DOHH2 (cell line): ENCODE data around the gene BGN.

Experiments used
- H3F3A ChIP-seq: fragments of 200-600 bp; sonication (generic), shearing (Covaris generic); 2 replicates; pipeline ENCODE4 v1.6.0; 2016; ENCODE audit warnings: antibody characterized with exemption, mild to moderate bottlenecking; ENCODE audit not compliant: control insufficient read depth, insufficient read depth
- H3K27ac ChIP-seq: fragments of 200-600 bp; sonication (generic); 2 replicates; pipeline ENCODE4 v1.5.1; 2014; ENCODE audit warnings: low read depth, mild to moderate bottlenecking, low read length, moderate library complexity
- H3K27me3 ChIP-seq: fragments of 200-600 bp; sonication (generic); 2 replicates; pipeline ENCODE4 v1.6.1; 2014; ENCODE audit warnings: mild to moderate bottlenecking, low read length, mixed read lengths; ENCODE audit not compliant: control insufficient read depth
- H3K36me3 ChIP-seq: fragments of 200-600 bp; sonication (generic); 2 replicates; pipeline ENCODE4 v1.6.1; 2014; ENCODE audit warnings: mild to moderate bottlenecking, low read length, moderate library complexity, mixed read lengths; ENCODE audit not compliant: control insufficient read depth
- H3K4me1 ChIP-seq: fragments of 200-600 bp; sonication (generic); 2 replicates; pipeline ENCODE4 v1.6.1; 2014; ENCODE audit warnings: mild to moderate bottlenecking, low read length, mixed read lengths; ENCODE audit not compliant: control insufficient read depth
- H3K4me2 ChIP-seq: fragments of 200-600 bp; sonication (generic); 2 replicates; pipeline ENCODE4 v1.6.0; 2014; ENCODE audit warnings: mild to moderate bottlenecking, low read length, moderate library complexity
- H3K4me3 ChIP-seq: fragments of 200-600 bp; sonication (generic); 2 replicates; pipeline ENCODE4 v1.5.1; 2014; ENCODE audit warnings: mild to moderate bottlenecking, low read length, mixed read lengths
- H3K79me2 ChIP-seq: fragments of 200-600 bp; sonication (generic); 2 replicates; pipeline ENCODE4 v1.6.1; 2014; ENCODE audit warnings: mild to moderate bottlenecking, low read length, mixed read lengths; ENCODE audit not compliant: control insufficient read depth
- H3K9me2 ChIP-seq: fragments of 200-600 bp; sonication (generic); replicated peaks from 2 replicates; pipeline ENCODE4 v1.6.1; 2014; ENCODE audit warnings: mild to moderate bottlenecking, low read length, mixed read lengths; ENCODE audit not compliant: control insufficient read depth
- H3K9me3 ChIP-seq: fragments of 200-600 bp; sonication (generic); 2 replicates; pipeline ENCODE4 v1.6.1; 2014; ENCODE audit warnings: antibody characterized with exemption, low read length, mixed read lengths; ENCODE audit not compliant: control insufficient read depth, insufficient read depth
- H4K20me1 ChIP-seq: fragments of 200-600 bp; sonication (generic); 2 replicates; pipeline ENCODE4 v1.6.0; 2014; ENCODE audit warnings: low read depth, mild to moderate bottlenecking, antibody characterized with exemption, low read length, moderate library complexity; ENCODE audit not compliant: control insufficient read depth, insufficient read depth
- EZH2phosphoT487 ChIP-seq: fragments of 200-600 bp; sonication (generic); IDR thresholded peaks from 2 replicates; pipeline ENCODE4 v1.6.1; 2017; ENCODE audit warnings: borderline replicate concordance, mild to moderate bottlenecking, antibody characterized with exemption, low read length, moderate library complexity, mixed read lengths
- TF ChIP-seq, protein P1 (sequence below): fragments of 200-600 bp; sonication (generic); IDR thresholded peaks from one replicate; pipeline ENCODE4 v1.5.1; 2014; ENCODE audit warnings: antibody characterized with exemption, mild to moderate bottlenecking, low read depth, low read length; ENCODE audit not compliant: poor library complexity, severe bottlenecking

Gene BGN

DNA sequence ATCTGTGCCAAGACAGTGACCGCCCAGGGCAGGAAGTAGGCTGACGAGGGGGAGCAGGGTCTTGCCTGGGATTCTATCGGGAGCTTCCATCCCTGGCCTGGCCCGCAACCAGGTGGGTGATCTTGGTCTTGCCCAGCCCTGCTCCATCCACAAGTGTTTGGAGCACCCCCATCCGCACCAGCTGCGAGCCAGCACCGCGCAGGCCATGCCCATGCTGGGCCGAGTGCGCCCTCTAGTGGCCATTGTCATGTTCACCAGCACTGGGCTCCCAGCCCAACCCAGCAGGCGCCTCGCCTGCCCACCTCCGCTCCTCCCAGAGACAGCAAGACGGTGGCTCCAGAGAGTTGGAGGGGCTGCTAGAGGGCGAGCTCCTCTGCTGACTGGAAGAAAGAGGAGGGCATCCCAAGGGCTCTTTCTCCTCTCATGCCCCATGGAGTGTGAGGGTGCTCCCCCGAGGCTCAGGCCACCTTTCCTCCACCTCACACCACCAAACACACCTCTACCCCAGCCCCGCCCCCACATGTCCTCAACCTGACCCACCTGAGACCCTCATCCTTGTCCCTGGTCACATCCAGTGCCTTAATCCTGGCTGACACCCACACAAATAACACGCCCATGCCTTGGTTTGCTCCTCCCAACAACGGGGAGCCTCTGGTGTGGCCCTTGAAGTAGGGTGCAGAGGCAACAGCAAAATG, 12.9 kb downstream of the BGN start:
- TF ChIP-seq, protein P1, sequence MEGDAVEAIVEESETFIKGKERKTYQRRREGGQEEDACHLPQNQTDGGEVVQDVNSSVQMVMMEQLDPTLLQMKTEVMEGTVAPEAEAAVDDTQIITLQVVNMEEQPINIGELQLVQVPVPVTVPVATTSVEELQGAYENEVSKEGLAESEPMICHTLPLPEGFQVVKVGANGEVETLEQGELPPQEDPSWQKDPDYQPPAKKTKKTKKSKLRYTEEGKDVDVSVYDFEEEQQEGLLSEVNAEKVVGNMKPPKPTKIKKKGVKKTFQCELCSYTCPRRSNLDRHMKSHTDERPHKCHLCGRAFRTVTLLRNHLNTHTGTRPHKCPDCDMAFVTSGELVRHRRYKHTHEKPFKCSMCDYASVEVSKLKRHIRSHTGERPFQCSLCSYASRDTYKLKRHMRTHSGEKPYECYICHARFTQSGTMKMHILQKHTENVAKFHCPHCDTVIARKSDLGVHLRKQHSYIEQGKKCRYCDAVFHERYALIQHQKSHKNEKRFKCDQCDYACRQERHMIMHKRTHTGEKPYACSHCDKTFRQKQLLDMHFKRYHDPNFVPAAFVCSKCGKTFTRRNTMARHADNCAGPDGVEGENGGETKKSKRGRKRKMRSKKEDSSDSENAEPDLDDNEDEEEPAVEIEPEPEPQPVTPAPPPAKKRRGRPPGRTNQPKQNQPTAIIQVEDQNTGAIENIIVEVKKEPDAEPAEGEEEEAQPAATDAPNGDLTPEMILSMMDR: peak; percentile 62
- TF ChIP-seq EZH2phosphoT487: no peak
- Histone ChIP-seq H3K4me2 (no peak overlapping the region), H3K27me3 (no peaks in the 10 kb centered on the region)

DNA sequence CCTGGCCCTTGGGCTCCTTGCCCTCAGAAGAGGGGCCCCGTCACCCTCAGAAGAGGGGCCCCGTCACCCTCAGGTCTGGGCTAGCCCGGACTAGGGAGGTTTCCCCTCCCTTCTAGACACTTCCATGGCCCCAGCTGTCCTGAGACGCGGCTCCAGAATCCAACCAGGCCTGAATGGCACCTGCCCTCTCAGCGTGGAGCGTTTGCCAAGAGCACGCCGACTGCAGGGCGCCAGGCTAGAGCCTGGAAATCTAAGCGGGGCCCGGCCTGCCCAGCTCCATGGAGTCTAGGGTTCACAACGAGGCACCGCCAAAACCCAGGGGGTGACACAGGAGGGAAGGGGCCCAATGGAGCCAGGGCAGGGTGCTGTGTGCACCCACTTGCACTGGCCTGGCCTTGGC, 14.8 kb downstream of the BGN start:
- Histone ChIP-seq H3K4me1 (no peaks in the 10 kb centered on the region), H3F3A (no peaks in the 10 kb centered on the region), H3K36me3 (no peaks in the 10 kb centered on the region), H3K79me2 (no peaks in the 10 kb centered on the region), H3K9me3 (no peaks in the 10 kb centered on the region), H3K4me2 (no peak overlapping the region), H3K27ac (no peak overlapping the region), H3K27me3 (no peaks in the 10 kb centered on the region), H4K20me1 (no peaks in the 10 kb centered on the region), H3K9me2 (no peaks in the 10 kb centered on the region), H3K4me3 (no peak overlapping the region)
- TF ChIP-seq, protein P1: no peak
- TF ChIP-seq EZH2phosphoT487: no peak

More for the DNA sequence above, 12.9 kb downstream of the BGN start:
- H3K9me3 ChIP-seq: no peaks in the 10 kb centered on the region
- no peak overlapping the region for H3K27ac ChIP-seq
- H3K4me1 ChIP-seq: no peaks in the 10 kb centered on the region
- H3F3A ChIP-seq: no peaks in the 10 kb centered on the region
- H3K9me2 ChIP-seq: no peaks in the 10 kb centered on the region
- H3K79me2 ChIP-seq: no peaks in the 10 kb centered on the region
- H3K36me3 ChIP-seq: no peaks in the 10 kb centered on the region
- no peaks in the 10 kb centered on the region for H4K20me1 ChIP-seq
- H3K4me3 ChIP-seq: no peak overlapping the region

DNA sequence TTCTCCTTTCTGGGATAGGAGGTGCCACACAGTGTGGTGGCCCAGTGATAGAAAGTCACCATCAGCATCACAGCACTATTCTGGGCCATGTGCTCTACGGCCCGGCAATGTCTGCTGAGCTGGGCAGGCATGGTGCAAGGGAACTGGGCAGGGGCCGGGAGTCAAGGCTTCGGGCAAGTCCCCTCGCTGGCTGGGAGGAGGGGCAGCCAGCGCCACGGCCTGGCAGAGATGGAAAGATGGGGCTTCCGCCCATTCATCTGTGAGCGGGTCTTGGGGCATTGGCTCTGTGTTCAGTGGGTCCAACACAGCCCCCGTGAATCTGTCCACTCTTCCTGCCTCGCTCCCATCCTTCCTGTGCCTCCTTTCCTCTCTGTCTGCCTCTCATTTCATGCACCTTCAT, 15.6 kb downstream of the BGN start:
- Histone ChIP-seq H3K36me3 (no peaks in the 10 kb centered on the region), H3K9me2 (no peaks in the 10 kb centered on the region), H3K4me2 (no peak overlapping the region), H3K27me3 (no peaks in the 10 kb centered on the region), H3K27ac (no peak overlapping the region), H3K79me2 (no peaks in the 10 kb centered on the region), H3K4me3 (no peak overlapping the region), H3K9me3 (no peaks in the 10 kb centered on the region), H4K20me1 (no peaks in the 10 kb centered on the region), H3F3A (no peaks in the 10 kb centered on the region), H3K4me1 (no peaks in the 10 kb centered on the region)
- TF ChIP-seq, protein P1: no peak
- no peak for TF ChIP-seq EZH2phosphoT487
